H1 (cell line): Measurements from ENCODE around the gene ITIH1. TPM values are rescaled to one million over a fixed set of nuclear protein-coding genes. Genes with fewer than 3 reads are reported as not detected.

Experiments
- CTCF ChIA-PET: fragments of 300-600 bp; sonication (Branson Sonifier 250); formaldehyde crosslinking; loops from one replicate; lab custom pipeline; 2021; ENCODE audit not compliant: partially characterized antibody; lab: Charles Lee
- POLR2A ChIA-PET: fragments of 300-600 bp; sonication (Branson Sonifier 250); formaldehyde crosslinking; loops from one replicate; lab custom pipeline; 2021; ENCODE audit warnings: inconsistent platforms; ENCODE audit not compliant: partially characterized antibody; lab: Charles Lee
- DNase-seq, 2 experiments: peaks; one replicate each; pipeline versions ENCODE4 v3.0.0 to v3.0.0-alpha.2; 2010 to 2022; ENCODE audit warnings: low spot score in 2 of 2, low read depth in 1 of 2, mixed read lengths in 1 of 2
- FAIRE-seq: peaks from 2 replicates; lab custom pipeline; 2011; peaks lifted over from hg19 to GRCh38; lab: Jason Lieb, UNC
- H2AFZ ChIP-seq: 2 replicates; pipeline ENCODE4 v1.8.1; 2012; ENCODE audit warnings: low read length, inconsistent platforms
- H2AK5ac ChIP-seq: 2 replicates; pipeline ENCODE4 v1.6.1; 2013; ENCODE audit warnings: low read depth, low read length
- H2BK120ac ChIP-seq: replicated peaks from 2 replicates; pipeline ENCODE3; 2013; ENCODE audit warnings: low read depth, low read length, inconsistent platforms
- H2BK12ac ChIP-seq: 2 replicates; pipeline ENCODE4 v1.6.1; 2013; ENCODE audit warnings: low read depth, low read length
- H2BK15ac ChIP-seq: 2 replicates; pipeline ENCODE4 v1.6.1; 2013; ENCODE audit warnings: low read length
- H2BK20ac ChIP-seq: 2 replicates; pipeline ENCODE4 v1.6.1; 2013; ENCODE audit warnings: low read length
- H2BK5ac ChIP-seq: 2 replicates; pipeline ENCODE4 v1.6.1; 2013; ENCODE audit warnings: low read depth, low read length
- H3K14ac ChIP-seq: 2 replicates; pipeline ENCODE4 v1.6.1; 2013; ENCODE audit warnings: inconsistent platforms; ENCODE audit not compliant: insufficient read length
- H3K18ac ChIP-seq: 2 replicates; pipeline ENCODE4 v1.6.1; 2013; ENCODE audit warnings: low read length; ENCODE audit errors: extremely low read depth
- H3K23ac ChIP-seq: 2 replicates; pipeline ENCODE4 v1.6.1; 2013; ENCODE audit warnings: inconsistent platforms; ENCODE audit not compliant: insufficient read length
- H3K23me2 ChIP-seq: 2 replicates; pipeline ENCODE4 v1.6.1; 2013; ENCODE audit warnings: low read depth, low read length
- H3K27ac ChIP-seq: 2 replicates; pipeline ENCODE4 v1.6.1; 2011; ENCODE audit warnings: low read depth, low read length, inconsistent platforms
- H3K27me3 ChIP-seq, 4 experiments: replicated peaks in 1 of 4; 1 replicate in 1 of 4; 2 replicates in 3 of 4; pipeline versions ENCODE4 v1.6.1 to v1.8.1; 2011 to 2013; ENCODE audit warnings: low read length in 3 of 4, mild to moderate bottlenecking in 3 of 4, inconsistent platforms in 2 of 4, mixed read lengths in 2 of 4, moderate library complexity in 1 of 4; ENCODE audit not compliant: control insufficient read depth in 3 of 4, insufficient read depth in 3 of 4; ENCODE audit errors: extremely low read depth in 1 of 4
- H3K36me3 ChIP-seq, 4 experiments: 2 replicates each; pipeline versions ENCODE4 v1.6.1 to v1.8.1; 2011 to 2013; ENCODE audit warnings: mild to moderate bottlenecking in 4 of 4, low read length in 3 of 4, moderate library complexity in 2 of 4, control low read depth in 1 of 4, inconsistent platforms in 1 of 4; ENCODE audit not compliant: insufficient read depth in 4 of 4, control insufficient read depth in 2 of 4
- H3K4ac ChIP-seq: replicated peaks from 2 replicates; pipeline ENCODE3; 2013; ENCODE audit warnings: low read length, low read depth, mixed read lengths, inconsistent platforms; ENCODE audit not compliant: insufficient read length
- H3K4me1 ChIP-seq, 4 experiments: replicated peaks in 1 of 4; 1 replicate in 1 of 4; 2 replicates in 3 of 4; pipeline versions ENCODE4 v1.6.1 to v1.8.1; 2011 to 2013; ENCODE audit warnings: low read length in 3 of 4, inconsistent platforms in 2 of 4, mixed read lengths in 1 of 4; ENCODE audit not compliant: insufficient read depth in 4 of 4, control insufficient read depth in 3 of 4
- H3K4me2 ChIP-seq, 2 experiments: 2 replicates each; pipeline versions ENCODE4 v1.6.1 to v1.8.1; 2011 to 2013; ENCODE audit warnings: low read depth in 2 of 2, low read length in 2 of 2, control low read depth in 1 of 2, inconsistent platforms in 1 of 2, mild to moderate bottlenecking in 1 of 2; ENCODE audit not compliant: insufficient read depth in 1 of 2
- H3K4me3 ChIP-seq, 4 experiments: fragments of 200-600, 300-600 bp in 1 of 4; sonication (generic), shearing (Covaris generic), sonication (Bioruptor Twin) in 1 of 4; 2 replicates each; pipeline versions ENCODE4 v1.5.1 to v1.8.1; 2011 to 2016; ENCODE audit warnings: low read length in 4 of 4, low read depth in 3 of 4, control low read depth in 2 of 4, inconsistent platforms in 2 of 4, mild to moderate bottlenecking in 2 of 4, mixed read lengths in 1 of 4, moderate library complexity in 1 of 4; ENCODE audit not compliant: insufficient read depth in 2 of 4; ENCODE audit errors: extremely low read depth in 1 of 4
- H3K56ac ChIP-seq: replicated peaks from 2 replicates; pipeline ENCODE3; 2013; ENCODE audit warnings: low read depth, mild to moderate bottlenecking, mixed read lengths, low read length, inconsistent platforms; ENCODE audit not compliant: insufficient read length
- H3K79me1 ChIP-seq: 2 replicates; pipeline ENCODE4 v1.6.1; 2013; ENCODE audit warnings: low read depth, low read length, control low read depth
- H3K79me2 ChIP-seq, 2 experiments: 2 replicates each; pipeline versions ENCODE4 v1.6.1 to v1.8.1; 2012 to 2013; ENCODE audit warnings: low read length in 2 of 2, mild to moderate bottlenecking in 2 of 2, inconsistent platforms in 1 of 2; ENCODE audit not compliant: insufficient read depth in 2 of 2, control insufficient read depth in 1 of 2
- H3K9ac ChIP-seq, 4 experiments: replicated peaks in 1 of 4; 1 replicate in 1 of 4; 2 replicates in 3 of 4; pipeline versions ENCODE4 v1.6.1 to v1.8.1; 2011 to 2013; ENCODE audit warnings: low read depth in 3 of 4, low read length in 3 of 4, control low read depth in 2 of 4, mild to moderate bottlenecking in 2 of 4, moderate library complexity in 2 of 4, inconsistent platforms in 1 of 4; ENCODE audit errors: extremely low read depth in 1 of 4
- H3K9me3 ChIP-seq, 2 experiments: 2 replicates each; pipeline versions ENCODE4 v1.6.1 to v1.8.1; 2012 to 2013; ENCODE audit warnings: mild to moderate bottlenecking in 2 of 2, moderate library complexity in 2 of 2, control low read depth in 1 of 2, inconsistent platforms in 1 of 2, low read depth in 1 of 2, low read length in 1 of 2, mixed read lengths in 1 of 2; ENCODE audit not compliant: insufficient read depth in 2 of 2
- H4K20me1 ChIP-seq, 2 experiments: replicated peaks in 1 of 2; 2 replicates each; pipeline versions ENCODE3 to v1.8.1; 2011 to 2013; ENCODE audit warnings: inconsistent platforms in 2 of 2, low read length in 2 of 2, mild to moderate bottlenecking in 1 of 2; ENCODE audit not compliant: insufficient read depth in 2 of 2, control insufficient read depth in 1 of 2
- H4K5ac ChIP-seq: 2 replicates; pipeline ENCODE4 v1.6.1; 2013; ENCODE audit warnings: low read length, low read depth, mixed read lengths, inconsistent platforms; ENCODE audit not compliant: insufficient read length
- H4K8ac ChIP-seq: 2 replicates; pipeline ENCODE4 v1.8.0; 2013; ENCODE audit warnings: mild to moderate bottlenecking, moderate library complexity, low read length, inconsistent platforms; ENCODE audit not compliant: insufficient read depth; ENCODE audit errors: extremely low read depth
- H4K91ac ChIP-seq: replicated peaks from 2 replicates; pipeline ENCODE3; 2013; ENCODE audit warnings: low read length, mixed read lengths, inconsistent platforms; ENCODE audit not compliant: insufficient read length
- BRCA1 ChIP-seq: IDR thresholded peaks from 2 replicates; pipeline ENCODE4 v1.6.1; 2012; ENCODE audit warnings: low read depth, low read length, improper control_type of control experiment
- CHD1 ChIP-seq: IDR thresholded peaks from 2 replicates; pipeline ENCODE4 v1.6.1; 2012; ENCODE audit warnings: low read depth, low read length, improper control_type of control experiment
- PHF8 ChIP-seq: fragments of 200-600 bp; sonication (generic); conservative IDR thresholded peaks from 2 replicates; pipeline ENCODE4 v1.7.1; 2012; ENCODE audit warnings: low read depth, mild to moderate bottlenecking, inconsistent platforms, low read length, moderate library complexity
- POU5F1 ChIP-seq: IDR thresholded peaks from 2 replicates; pipeline ENCODE4 v1.6.1; 2011; ENCODE audit warnings: low read depth, mild to moderate bottlenecking, low read length, moderate library complexity
- RXRA ChIP-seq: IDR thresholded peaks from 2 replicates; pipeline ENCODE4 v1.6.1; 2011; ENCODE audit warnings: low read depth, mild to moderate bottlenecking, low read length, moderate library complexity; ENCODE audit not compliant: insufficient read depth
- SIRT6 ChIP-seq: IDR thresholded peaks from one replicate; pipeline ENCODE4 v1.7.1; 2012; ENCODE audit warnings: low read length, inconsistent platforms
- SIX5 ChIP-seq: IDR thresholded peaks from 2 replicates; pipeline ENCODE4 v1.6.1; 2011; ENCODE audit warnings: mild to moderate bottlenecking, low read depth, low read length
- YY1 ChIP-seq: IDR thresholded peaks from 2 replicates; pipeline ENCODE4 v1.6.1; 2011; ENCODE audit warnings: low read depth, mild to moderate bottlenecking, low read length
- WGBS, 2 experiments: shearing (Covaris generic) in 1 of 2; methylation state at CpG; one replicate each; pipeline versions ENCODE4 v1.1.6 to v1.1.7; 2013 to 2015; ENCODE audit warnings: low lambda C conversion rate in 2 of 2, mixed read lengths in 2 of 2, inconsistent platforms in 1 of 2, low coverage in 1 of 2, missing lambda C conversion rate in 1 of 2; ENCODE audit not compliant: insufficient replicate concordance in 2 of 2, insufficient coverage in 1 of 2, insufficient read length in 1 of 2; ENCODE audit errors: extremely low coverage in 1 of 2, missing lambda C conversion rate in 1 of 2; 5-methylcytosine and 5-hydroxymethylcytosine counted together
- polyA plus RNA-seq, 7 experiments: library from polyadenylated mRNA; depleted of rRNA in 3 of 7; stranded (reverse) in 5 of 7; unstranded in 2 of 7; fragments of >200 nt in 5 of 7; fragments of 200-250 nt in 2 of 7; gene quantifications; 1 replicate in 5 of 7; 2 replicates in 1 of 7; 4 replicates in 1 of 7; pipeline versions ENCODE4 v1.2.1 to v1.2.3, GENCODE V29; 2011 to 2013; ENCODE audit warnings: missing spikeins in 2 of 7, mixed read lengths in 2 of 7
- total RNA-seq: library from RNA; stranded (reverse); fragmentation: NEBNext Ultra II Directional; extraction: Animal tissue kit (Norgen Biotek cat#: 25700); gene quantifications from 2 replicates; pipeline ENCODE4 v1.2.1, GENCODE V29; 2021

The ITIH1 gene
- total and polyA plus RNA-seq, 2 of the 8 experiments (the other 6 are each of a cell fraction or from before 2014, with no cell fraction given), result not detected

- CTCF ChIA-PET, result interaction anchor here (1.4 to 2.7 kb wide), 4 partner anchors 13 to 66 kb away, joined by 3 to 10 read pairs (median 6); no protein-coding TSS in a partner anchor
- no peaks in the 10 kb centered on the region for H3K4me1 ChIP-seq
- no peak overlapping the region for H2AFZ ChIP-seq
- H3K56ac ChIP-seq, result no peak overlapping the region
- no peaks in the 10 kb centered on the region for H3K79me2 ChIP-seq
- TF ChIP-seq SIRT6, result no peak
- no peak for TF ChIP-seq RXRA
- no peak for TF ChIP-seq SIX5
- TF ChIP-seq PHF8, result no peak
- no peak for TF ChIP-seq POU5F1
- TF ChIP-seq YY1, result no peak
- TF ChIP-seq CHD1, result no peak
- no peak for TF ChIP-seq BRCA1
- H3K27ac ChIP-seq, result no peak overlapping the region
- no peak overlapping the region for H3K4me3 ChIP-seq
- FAIRE-seq (no peak), DNase-seq (no peak)
- 92% methylated on average over 4 of the region's 4 CpGs; no CpG with 5 or more reads in 1 of the 2 experiments for WGBS, 2 experiments
- H2BK12ac ChIP-seq, result no peak overlapping the region
- H3K9ac ChIP-seq, result no peak overlapping the region
- no peaks in the 10 kb centered on the region for H3K27me3 ChIP-seq
- no peak overlapping the region for H2BK120ac ChIP-seq
- H3K4ac ChIP-seq, result no peak overlapping the region
- no peak overlapping the region for H3K4me2 ChIP-seq
- H4K91ac ChIP-seq, result no peak overlapping the region
- POLR2A ChIA-PET, result interaction anchor here (2.0 kb wide), 1 partner anchor 9 kb away, joined by 4 read pairs; no protein-coding TSS in a partner anchor
- no peaks in the 10 kb centered on the region; the same call in 1 of the 2 replicates for H3K79me1 ChIP-seq
- H3K9me3 ChIP-seq, result no peaks in the 10 kb centered on the region
- H2BK5ac ChIP-seq, result no peak overlapping the region
- peaks cover 11 to 45% (median 23%) of the 10 kb centered on the region in 4 experiments for H3K36me3 ChIP-seq
- H4K8ac ChIP-seq, result no peak overlapping the region
- no peaks in the 10 kb centered on the region for H4K20me1 ChIP-seq
- H3K23me2 ChIP-seq, result no peaks in the 10 kb centered on the region
- H4K5ac ChIP-seq, result no peak overlapping the region
- no peak overlapping the region for H3K18ac ChIP-seq
- H3K23ac ChIP-seq, result no peak overlapping the region
- no peak overlapping the region for H2BK20ac ChIP-seq
- H2BK15ac ChIP-seq, result no peak overlapping the region
- no peak overlapping the region for H3K14ac ChIP-seq
- no peak overlapping the region for H2AK5ac ChIP-seq
Measured at GRCh38 chr3:52754373-52754772, 23.0 kb upstream of the ITIH1 start.
